HepG2 (cell line): ENCODE data around the gene DNMT3L. TPM values are rescaled to one million over a fixed set of nuclear protein-coding genes. Genes with fewer than 3 reads are reported as not detected.

Experiments
- CENPT ChIP-seq: sonication (generic); formaldehyde crosslinking; IDR thresholded peaks from 2 replicates; pipeline ENCODE4 v1.8.0; 2022; ENCODE audit warnings: low read depth, mild to moderate bottlenecking, moderate library complexity, missing genetic modification reagents
- GZF1 ChIP-seq: sonication (generic); formaldehyde crosslinking; IDR thresholded peaks from 2 replicates; pipeline ENCODE4 v1.5.1; 2020; ENCODE audit warnings: mild to moderate bottlenecking, missing genetic modification reagents
- HES4 ChIP-seq: sonication (generic); formaldehyde crosslinking; IDR thresholded peaks from 2 replicates; pipeline ENCODE4 v1.9.0; 2021; ENCODE audit warnings: mild to moderate bottlenecking, missing genetic modification reagents, borderline replicate concordance
- HNRNPH1 ChIP-seq: fragments of 200-400 bp; formaldehyde crosslinking; optimal IDR thresholded peaks from 2 replicates; pipeline ENCODE3; 2017; ENCODE audit warnings: mild to moderate bottlenecking, low read depth, low read length
- KAT7 ChIP-seq: IDR thresholded peaks from 2 replicates; pipeline ENCODE4 v1.6.1; 2018; ENCODE audit warnings: borderline replicate concordance, missing compliant biosample characterization
- KDM4B ChIP-seq: sonication (generic); formaldehyde crosslinking; IDR thresholded peaks from 2 replicates; pipeline ENCODE4 v1.4.0; 2020; ENCODE audit warnings: missing genetic modification reagents
- KLF9 ChIP-seq: IDR thresholded peaks from 2 replicates; pipeline ENCODE4 v1.6.1; 2016; ENCODE audit warnings: low read depth
- NFKBIZ ChIP-seq: IDR thresholded peaks from 2 replicates; pipeline ENCODE4 v1.6.1; 2018; ENCODE audit warnings: missing genetic modification reagents, missing compliant biosample characterization
- NONO ChIP-seq, 2 experiments: fragments of 450-650 bp in 1 of 2; sonication (generic) in 1 of 2; formaldehyde crosslinking in 1 of 2; IDR thresholded peaks in 1 of 2; conservative IDR thresholded peaks in 1 of 2; 2 replicates each; pipeline versions ENCODE4 v1.6.1 to v1.8.0; 2017 to 2022; ENCODE audit warnings: mild to moderate bottlenecking in 1 of 2, missing genetic modification reagents in 1 of 2, moderate library complexity in 1 of 2
- PAWR ChIP-seq: sonication (generic); formaldehyde crosslinking; IDR thresholded peaks from 2 replicates; pipeline ENCODE4 v1.4.0; 2020; ENCODE audit warnings: missing genetic modification reagents, mild to moderate bottlenecking, borderline replicate concordance
- ZBTB3 ChIP-seq: sonication (generic); formaldehyde crosslinking; IDR thresholded peaks from 2 replicates; pipeline ENCODE4 v1.4.0; 2020; ENCODE audit warnings: low read depth, mild to moderate bottlenecking, moderate library complexity, missing genetic modification reagents, borderline replicate concordance
- ZFX ChIP-seq: sonication (generic); formaldehyde crosslinking; IDR thresholded peaks from 2 replicates; pipeline ENCODE4 v1.4.0; 2020; ENCODE audit warnings: mild to moderate bottlenecking, low read depth, missing genetic modification reagents, moderate library complexity
- ZNF24 ChIP-seq: fragments of 450-650 bp; IDR thresholded peaks from 2 replicates; pipeline ENCODE4 v1.6.1; 2017; ENCODE audit warnings: antibody characterized with exemption, mild to moderate bottlenecking
- ZNF460 ChIP-seq: sonication (generic); formaldehyde crosslinking; IDR thresholded peaks from 2 replicates; pipeline ENCODE4 v1.5.1; 2020; ENCODE audit warnings: missing genetic modification reagents, mild to moderate bottlenecking, borderline replicate concordance
- polyA plus RNA-seq, 8 experiments: library from polyadenylated mRNA; depleted of rRNA in 3 of 8; stranded (reverse) in 7 of 8; unstranded in 1 of 8; fragments of >200 nt; fragmentation: Illumina TruSeq in 4 of 8; extraction: Trizol in 4 of 8; gene quantifications; 2 replicates each; pipeline versions ENCODE4 v1.2.1 to v1.2.3, GENCODE V29; 2011 to 2016; ENCODE audit warnings: low read depth in 4 of 8, missing spikeins in 1 of 8, mixed read lengths in 1 of 8; ENCODE audit not compliant: insufficient read depth in 1 of 8
- total RNA-seq, 5 experiments: library from RNA; depleted of rRNA; stranded (reverse); fragments of >200 nt; fragmentation: Illumina TruSeq; extraction: Trizol; gene quantifications; 2 replicates each; pipeline ENCODE4 v1.2.3, GENCODE V29; 2016; ENCODE audit warnings: low read depth in 1 of 5
- TF ChIP-seq, protein P1 (sequence below): sonication (generic); formaldehyde crosslinking; IDR thresholded peaks from 2 replicates; pipeline ENCODE4 v1.8.1; 2023; ENCODE audit warnings: mild to moderate bottlenecking, missing genetic modification reagents, borderline replicate concordance
- TF ChIP-seq, protein P2 (sequence below): sonication (generic); formaldehyde crosslinking; IDR thresholded peaks from 2 replicates; pipeline ENCODE4 v1.4.0; 2020; ENCODE audit warnings: mild to moderate bottlenecking, missing genetic modification reagents
- TF ChIP-seq, protein P3 (sequence below): sonication (generic); formaldehyde crosslinking; conservative IDR thresholded peaks from 2 replicates; pipeline ENCODE4 v1.4.0; 2020; ENCODE audit warnings: missing genetic modification reagents
- TF ChIP-seq, protein P4 (sequence below): sonication (generic); formaldehyde crosslinking; IDR thresholded peaks from 2 replicates; pipeline ENCODE4 v1.4.0; 2020; ENCODE audit warnings: mild to moderate bottlenecking, missing genetic modification reagents
- TF ChIP-seq, protein P5 (sequence below): sonication (generic); formaldehyde crosslinking; IDR thresholded peaks from 2 replicates; pipeline ENCODE4 v1.5.1; 2020; ENCODE audit warnings: missing genetic modification reagents, mild to moderate bottlenecking, borderline replicate concordance
- TF ChIP-seq, protein P6 (sequence below): IDR thresholded peaks from 2 replicates; pipeline ENCODE4 v1.6.1; 2012; ENCODE audit warnings: low read depth, low read length, improper control_type of control experiment
- TF ChIP-seq, protein P7 (sequence below): sonication (generic); formaldehyde crosslinking; IDR thresholded peaks from 2 replicates; pipeline ENCODE4 v1.5.1; 2020; ENCODE audit warnings: missing genetic modification reagents, mild to moderate bottlenecking, borderline replicate concordance

DNMT3L gene
- total and polyA plus RNA-seq, 2 of the 13 experiments (the other 11 are each of a cell fraction or from before 2014, with no cell fraction given): 0.75 to 1.7 TPM

DNA sequence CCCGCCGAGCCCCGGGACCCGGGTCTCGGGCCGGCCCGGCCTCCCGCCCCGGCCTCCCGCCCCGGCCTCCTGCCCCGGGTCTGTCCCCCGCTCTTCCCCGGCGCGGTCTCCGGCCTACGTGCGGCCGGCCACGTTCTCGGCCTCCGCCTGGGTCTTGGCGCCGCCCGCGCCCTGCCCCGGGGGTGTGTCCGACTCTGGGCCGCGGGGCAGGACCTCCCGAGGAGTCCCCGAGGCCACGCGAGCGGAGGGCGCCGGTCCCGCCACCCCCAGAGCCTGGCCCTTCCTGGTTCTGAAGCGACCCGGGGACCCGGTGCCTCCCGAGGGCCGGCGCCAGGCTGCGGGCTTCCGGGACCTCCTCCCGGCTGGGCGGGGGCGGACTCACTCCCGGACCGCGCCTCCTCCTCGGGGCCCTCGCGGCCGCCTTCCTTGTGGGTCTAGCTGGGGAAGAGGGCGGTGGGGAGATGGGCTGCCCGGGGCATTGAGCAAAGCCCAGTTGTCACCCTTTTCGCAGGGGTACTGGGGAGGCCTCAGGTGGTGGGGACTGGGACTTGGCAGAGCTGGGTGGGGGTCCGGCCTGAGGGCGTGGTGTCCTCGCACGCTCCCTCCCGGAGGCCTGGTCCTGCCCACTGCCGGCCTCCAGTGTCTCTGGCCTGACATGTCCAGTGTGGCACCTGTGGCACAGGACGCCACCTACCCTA is 38.7 kb upstream of the DNMT3L start (continued):
- TF ChIP-seq PAWR (CRISPR knock-in tag) (no peak), KDM4B (CRISPR knock-in tag) (no peak), ZNF24 (no peak), CENPT (no peak), KLF9 (CRISPR knock-in tag) (no peak), ZFX (no peak; the same call in none of the 2 replicates), ZNF460 (CRISPR knock-in tag) (no peak), HES4 (CRISPR knock-in tag) (peak; percentile 12; the same call in 1 of the 2 replicates), KAT7 (CRISPR knock-in tag) (no peak), NFKBIZ (CRISPR knock-in tag) (no peak), GZF1 (CRISPR knock-in tag) (0 out of 2 replicates have a peak, but pooled peaks have one; percentile 25), NONO (IDR thresholded peaks at IDR 0.05) (no peak), NONO (CRISPR knock-in tag; conservative IDR thresholded peaks at IDR 0.05) (no peak), HNRNPH1 (no peak), ZBTB3 (no peak)
- TF ChIP-seq, protein P1, sequence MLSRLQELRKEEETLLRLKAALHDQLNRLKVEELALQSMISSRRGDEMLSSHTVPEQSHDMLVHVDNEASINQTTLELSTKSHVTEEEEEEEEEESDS (CRISPR knock-in tag): no peak
- TF ChIP-seq, protein P2, sequence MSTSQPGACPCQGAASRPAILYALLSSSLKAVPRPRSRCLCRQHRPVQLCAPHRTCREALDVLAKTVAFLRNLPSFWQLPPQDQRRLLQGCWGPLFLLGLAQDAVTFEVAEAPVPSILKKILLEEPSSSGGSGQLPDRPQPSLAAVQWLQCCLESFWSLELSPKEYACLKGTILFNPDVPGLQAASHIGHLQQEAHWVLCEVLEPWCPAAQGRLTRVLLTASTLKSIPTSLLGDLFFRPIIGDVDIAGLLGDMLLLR (CRISPR knock-in tag): 0 out of 2 replicates have a peak, but pooled peaks have one; percentile 57
- TF ChIP-seq, protein P3, sequence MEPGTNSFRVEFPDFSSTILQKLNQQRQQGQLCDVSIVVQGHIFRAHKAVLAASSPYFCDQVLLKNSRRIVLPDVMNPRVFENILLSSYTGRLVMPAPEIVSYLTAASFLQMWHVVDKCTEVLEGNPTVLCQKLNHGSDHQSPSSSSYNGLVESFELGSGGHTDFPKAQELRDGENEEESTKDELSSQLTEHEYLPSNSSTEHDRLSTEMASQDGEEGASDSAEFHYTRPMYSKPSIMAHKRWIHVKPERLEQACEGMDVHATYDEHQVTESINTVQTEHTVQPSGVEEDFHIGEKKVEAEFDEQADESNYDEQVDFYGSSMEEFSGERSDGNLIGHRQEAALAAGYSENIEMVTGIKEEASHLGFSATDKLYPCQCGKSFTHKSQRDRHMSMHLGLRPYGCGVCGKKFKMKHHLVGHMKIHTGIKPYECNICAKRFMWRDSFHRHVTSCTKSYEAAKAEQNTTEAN (CRISPR knock-in tag): no peak
- TF ChIP-seq, protein P4, sequence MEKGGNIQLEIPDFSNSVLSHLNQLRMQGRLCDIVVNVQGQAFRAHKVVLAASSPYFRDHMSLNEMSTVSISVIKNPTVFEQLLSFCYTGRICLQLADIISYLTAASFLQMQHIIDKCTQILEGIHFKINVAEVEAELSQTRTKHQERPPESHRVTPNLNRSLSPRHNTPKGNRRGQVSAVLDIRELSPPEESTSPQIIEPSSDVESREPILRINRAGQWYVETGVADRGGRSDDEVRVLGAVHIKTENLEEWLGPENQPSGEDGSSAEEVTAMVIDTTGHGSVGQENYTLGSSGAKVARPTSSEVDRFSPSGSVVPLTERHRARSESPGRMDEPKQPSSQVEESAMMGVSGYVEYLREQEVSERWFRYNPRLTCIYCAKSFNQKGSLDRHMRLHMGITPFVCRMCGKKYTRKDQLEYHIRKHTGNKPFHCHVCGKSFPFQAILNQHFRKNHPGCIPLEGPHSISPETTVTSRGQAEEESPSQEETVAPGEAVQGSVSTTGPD (CRISPR knock-in tag): 0 out of 2 replicates have a peak, but pooled peaks have one; percentile 54
- TF ChIP-seq, protein P5, sequence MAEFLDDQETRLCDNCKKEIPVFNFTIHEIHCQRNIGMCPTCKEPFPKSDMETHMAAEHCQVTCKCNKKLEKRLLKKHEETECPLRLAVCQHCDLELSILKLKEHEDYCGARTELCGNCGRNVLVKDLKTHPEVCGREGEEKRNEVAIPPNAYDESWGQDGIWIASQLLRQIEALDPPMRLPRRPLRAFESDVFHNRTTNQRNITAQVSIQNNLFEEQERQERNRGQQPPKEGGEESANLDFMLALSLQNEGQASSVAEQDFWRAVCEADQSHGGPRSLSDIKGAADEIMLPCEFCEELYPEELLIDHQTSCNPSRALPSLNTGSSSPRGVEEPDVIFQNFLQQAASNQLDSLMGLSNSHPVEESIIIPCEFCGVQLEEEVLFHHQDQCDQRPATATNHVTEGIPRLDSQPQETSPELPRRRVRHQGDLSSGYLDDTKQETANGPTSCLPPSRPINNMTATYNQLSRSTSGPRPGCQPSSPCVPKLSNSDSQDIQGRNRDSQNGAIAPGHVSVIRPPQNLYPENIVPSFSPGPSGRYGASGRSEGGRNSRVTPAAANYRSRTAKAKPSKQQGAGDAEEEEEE (CRISPR knock-in tag): no peak
- TF ChIP-seq, protein P6, sequence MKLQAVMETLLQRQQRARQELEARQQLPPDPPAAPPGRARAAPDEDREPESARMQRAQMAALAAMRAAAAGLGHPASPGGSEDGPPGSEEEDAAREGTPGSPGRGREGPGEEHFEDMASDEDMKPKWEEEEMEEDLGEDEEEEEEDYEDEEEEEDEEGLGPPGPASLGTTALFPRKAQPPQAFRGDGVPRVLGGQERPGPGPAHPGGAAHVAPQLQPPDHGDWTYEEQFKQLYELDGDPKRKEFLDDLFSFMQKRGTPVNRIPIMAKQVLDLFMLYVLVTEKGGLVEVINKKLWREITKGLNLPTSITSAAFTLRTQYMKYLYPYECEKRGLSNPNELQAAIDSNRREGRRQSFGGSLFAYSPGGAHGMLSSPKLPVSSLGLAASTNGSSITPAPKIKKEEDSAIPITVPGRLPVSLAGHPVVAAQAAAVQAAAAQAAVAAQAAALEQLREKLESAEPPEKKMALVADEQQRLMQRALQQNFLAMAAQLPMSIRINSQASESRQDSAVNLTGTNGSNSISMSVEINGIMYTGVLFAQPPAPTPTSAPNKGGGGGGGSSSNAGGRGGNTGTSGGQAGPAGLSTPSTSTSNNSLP: no peak
- TF ChIP-seq, protein P7, sequence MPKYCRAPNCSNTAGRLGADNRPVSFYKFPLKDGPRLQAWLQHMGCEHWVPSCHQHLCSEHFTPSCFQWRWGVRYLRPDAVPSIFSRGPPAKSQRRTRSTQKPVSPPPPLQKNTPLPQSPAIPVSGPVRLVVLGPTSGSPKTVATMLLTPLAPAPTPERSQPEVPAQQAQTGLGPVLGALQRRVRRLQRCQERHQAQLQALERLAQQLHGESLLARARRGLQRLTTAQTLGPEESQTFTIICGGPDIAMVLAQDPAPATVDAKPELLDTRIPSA (CRISPR knock-in tag): no peak
